GM06990 (cell line): ENCODE measurements around the gene NCBP2L.
A peak's percentile ranks its signal among the peaks of the same experiment; 100 is the strongest.

Experiments used
- DNase-seq: peaks from one replicate; pipeline ENCODE4 v3.0.0-alpha.2; 2011; ENCODE audit not compliant: insufficient read length; ENCODE audit errors: extremely low read depth
- H3K27me3 ChIP-seq: replicated peaks from 2 replicates; pipeline ENCODE4 v1.6.0; 2011; ENCODE audit warnings: low read length; ENCODE audit not compliant: control insufficient read depth, insufficient read depth
- H3K36me3 ChIP-seq: 2 replicates; pipeline ENCODE4 v1.5.1; 2011; ENCODE audit warnings: low read length; ENCODE audit not compliant: control insufficient read depth, insufficient read depth
- H3K4me3 ChIP-seq: replicated peaks from 2 replicates; pipeline ENCODE4 v1.5.1; 2011; ENCODE audit warnings: low read depth, mild to moderate bottlenecking, control low read depth, low read length
- CTCF ChIP-seq: IDR thresholded peaks from 2 replicates; pipeline ENCODE4 v1.5.1; 2011; ENCODE audit warnings: low read length, control low read depth, mild to moderate bottlenecking, inconsistent platforms; ENCODE audit not compliant: insufficient read depth, poor library complexity, severe bottlenecking

The NCBP2L gene

GRCh38 chrX:107823456-107823855 lies 45.9 kb downstream of the NCBP2L start:
- no peaks in the 10 kb centered on the region for H3K36me3 ChIP-seq
- no peaks in the 10 kb centered on the region; the same call in 1 of the 2 replicates for H3K27me3 ChIP-seq
- TF ChIP-seq CTCF, result no peak
- no peak for DNase-seq
- no peak overlapping the region for H3K4me3 ChIP-seq

GRCh38 chrX:107825698-107826237 lies 48.2 kb downstream of the NCBP2L start, which contains the start of gene MID2:
TSS of gene MID2 (plus strand) at chrX:107825866. CDS start at chrX:107826427, 561 bp downstream.
- Histone ChIP-seq H3K4me3 (peak within 1 kb of the TSS; percentile 45), H3K36me3 (no peaks in the 10 kb centered on the region), H3K27me3 (no peaks in the 10 kb centered on the region; the same call in 1 of the 2 replicates)
- DNase-seq, result no peak
- TF ChIP-seq CTCF, result no peak

GRCh38 chrX:107826238-107827029 lies 48.9 kb downstream of the NCBP2L start:
- DNase-seq, result peak; percentile 21
- Histone ChIP-seq H3K36me3 (no peaks in the 10 kb centered on the region), H3K27me3 (no peaks in the 10 kb centered on the region; the same call in 1 of the 2 replicates), H3K4me3 (peak overlapping the region; percentile 45; the same call in 1 of the 2 replicates)
- no peak for TF ChIP-seq CTCF

- DNase-seq, result no peak
- no peak for TF ChIP-seq CTCF
- H3K4me3 ChIP-seq, result no peak overlapping the region
- H3K27me3 ChIP-seq, result no peaks in the 10 kb centered on the region; the same call in 1 of the 2 replicates
- H3K36me3 ChIP-seq, result no peaks in the 10 kb centered on the region
Measured at GRCh38 chrX:107827030-107827831, 49.7 kb downstream of the NCBP2L start.

GRCh38 chrX:107827852-107828251 lies 50.3 kb downstream of the NCBP2L start:
- DNase-seq, result no peak
- H3K27me3 ChIP-seq, result no peaks in the 10 kb centered on the region; the same call in 1 of the 2 replicates
- H3K36me3 ChIP-seq, result no peaks in the 10 kb centered on the region
- TF ChIP-seq CTCF, result no peak
- H3K4me3 ChIP-seq, result no peak overlapping the region
